ENCODE results near the gene CCN6.

DNA sequence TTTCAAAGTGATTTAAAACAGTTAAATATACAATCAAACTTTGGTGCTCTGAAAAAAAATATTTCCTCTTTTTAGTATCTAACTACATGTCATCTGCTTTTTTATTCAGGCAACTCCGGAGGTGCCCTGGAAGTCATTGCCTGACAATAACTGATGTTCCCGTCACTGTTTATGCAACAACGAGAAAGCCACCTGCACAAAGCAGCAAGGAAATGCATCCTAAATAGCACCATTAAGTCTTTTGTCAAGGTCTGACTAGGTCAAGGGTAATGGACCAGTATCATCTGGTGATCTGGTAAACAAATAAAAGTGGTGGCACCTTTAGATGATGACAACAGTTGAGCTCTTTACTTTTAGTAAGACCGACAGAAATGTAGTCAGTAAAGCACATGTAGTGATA, 46.7 kb downstream of the CCN6 start:
- TF ChIP-seq POLR2A (IDR thresholded peaks at IDR 0.05), result no peak
- TF ChIP-seq, protein P1, sequence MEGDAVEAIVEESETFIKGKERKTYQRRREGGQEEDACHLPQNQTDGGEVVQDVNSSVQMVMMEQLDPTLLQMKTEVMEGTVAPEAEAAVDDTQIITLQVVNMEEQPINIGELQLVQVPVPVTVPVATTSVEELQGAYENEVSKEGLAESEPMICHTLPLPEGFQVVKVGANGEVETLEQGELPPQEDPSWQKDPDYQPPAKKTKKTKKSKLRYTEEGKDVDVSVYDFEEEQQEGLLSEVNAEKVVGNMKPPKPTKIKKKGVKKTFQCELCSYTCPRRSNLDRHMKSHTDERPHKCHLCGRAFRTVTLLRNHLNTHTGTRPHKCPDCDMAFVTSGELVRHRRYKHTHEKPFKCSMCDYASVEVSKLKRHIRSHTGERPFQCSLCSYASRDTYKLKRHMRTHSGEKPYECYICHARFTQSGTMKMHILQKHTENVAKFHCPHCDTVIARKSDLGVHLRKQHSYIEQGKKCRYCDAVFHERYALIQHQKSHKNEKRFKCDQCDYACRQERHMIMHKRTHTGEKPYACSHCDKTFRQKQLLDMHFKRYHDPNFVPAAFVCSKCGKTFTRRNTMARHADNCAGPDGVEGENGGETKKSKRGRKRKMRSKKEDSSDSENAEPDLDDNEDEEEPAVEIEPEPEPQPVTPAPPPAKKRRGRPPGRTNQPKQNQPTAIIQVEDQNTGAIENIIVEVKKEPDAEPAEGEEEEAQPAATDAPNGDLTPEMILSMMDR (IDR thresholded peaks at IDR 0.05), result no peak
